ENCODE measurements around the gene SNRPB2.

The SNRPB2 gene

GRCh38 chr20:16747291-16747811 lies 17.5 kb downstream of the SNRPB2 start:
- H3K4me3 ChIP-seq (ENCODE audit: low read length), result no peak overlapping the region
- TF ChIP-seq, protein P1, sequence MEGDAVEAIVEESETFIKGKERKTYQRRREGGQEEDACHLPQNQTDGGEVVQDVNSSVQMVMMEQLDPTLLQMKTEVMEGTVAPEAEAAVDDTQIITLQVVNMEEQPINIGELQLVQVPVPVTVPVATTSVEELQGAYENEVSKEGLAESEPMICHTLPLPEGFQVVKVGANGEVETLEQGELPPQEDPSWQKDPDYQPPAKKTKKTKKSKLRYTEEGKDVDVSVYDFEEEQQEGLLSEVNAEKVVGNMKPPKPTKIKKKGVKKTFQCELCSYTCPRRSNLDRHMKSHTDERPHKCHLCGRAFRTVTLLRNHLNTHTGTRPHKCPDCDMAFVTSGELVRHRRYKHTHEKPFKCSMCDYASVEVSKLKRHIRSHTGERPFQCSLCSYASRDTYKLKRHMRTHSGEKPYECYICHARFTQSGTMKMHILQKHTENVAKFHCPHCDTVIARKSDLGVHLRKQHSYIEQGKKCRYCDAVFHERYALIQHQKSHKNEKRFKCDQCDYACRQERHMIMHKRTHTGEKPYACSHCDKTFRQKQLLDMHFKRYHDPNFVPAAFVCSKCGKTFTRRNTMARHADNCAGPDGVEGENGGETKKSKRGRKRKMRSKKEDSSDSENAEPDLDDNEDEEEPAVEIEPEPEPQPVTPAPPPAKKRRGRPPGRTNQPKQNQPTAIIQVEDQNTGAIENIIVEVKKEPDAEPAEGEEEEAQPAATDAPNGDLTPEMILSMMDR (IDR thresholded peaks at IDR 0.05; ENCODE audit: insufficient read depth, low read depth, low read length, missing control alignments), result peak; percentile 49
- no peak for DNase-seq (ENCODE audit: low read depth)

GRCh38 chr20:16748308-16748900 lies 18.6 kb downstream of the SNRPB2 start, which contains the start of gene OTOR:
OTOR (plus strand) TSS chr20:16748358; CDS start chr20:16748402, 44 bp downstream.
- H3K4me3 ChIP-seq (ENCODE audit: low read length), result no peak within 1 kb of the TSS
- no peak for DNase-seq (ENCODE audit: low read depth)
- TF ChIP-seq, protein P1 (IDR thresholded peaks at IDR 0.05; ENCODE audit: insufficient read depth, low read depth, low read length, missing control alignments), result no peak

- no peak overlapping the region for H3K4me3 ChIP-seq (ENCODE audit: low read length)
- no peak for DNase-seq (ENCODE audit: low read depth)
- TF ChIP-seq, protein P1 (IDR thresholded peaks at IDR 0.05; ENCODE audit: insufficient read depth, low read depth, low read length, missing control alignments), result no peak
These were observed 19.7 kb downstream of the SNRPB2 start for GRCh38 chr20:16749573-16749972.

DNA sequence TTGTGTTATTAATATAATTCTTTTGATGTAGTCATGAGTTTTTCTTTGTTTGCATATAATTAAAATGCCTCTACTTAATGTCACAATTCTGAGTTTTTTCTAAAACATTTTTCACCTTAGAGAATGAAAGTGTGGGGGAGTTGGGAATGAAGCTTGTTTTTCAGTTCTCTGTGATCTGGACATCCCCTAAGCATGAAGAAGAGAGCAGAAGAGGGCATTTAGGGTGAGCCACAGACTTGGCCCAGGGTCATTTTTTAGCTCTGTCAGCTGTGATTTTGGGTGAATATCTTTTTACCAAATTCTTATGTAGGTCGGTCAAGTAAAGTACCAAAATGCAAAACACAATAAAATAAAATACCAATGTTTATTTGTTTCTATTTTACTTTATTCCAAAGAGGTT lies 22.3 kb downstream of the SNRPB2 start:
- TF ChIP-seq, protein P1 (IDR thresholded peaks at IDR 0.05; ENCODE audit: insufficient read depth, low read depth, low read length, missing control alignments), result no peak
- H3K4me3 ChIP-seq (ENCODE audit: low read length), result no peak overlapping the region
- no peak for DNase-seq (ENCODE audit: low read depth)

DNA sequence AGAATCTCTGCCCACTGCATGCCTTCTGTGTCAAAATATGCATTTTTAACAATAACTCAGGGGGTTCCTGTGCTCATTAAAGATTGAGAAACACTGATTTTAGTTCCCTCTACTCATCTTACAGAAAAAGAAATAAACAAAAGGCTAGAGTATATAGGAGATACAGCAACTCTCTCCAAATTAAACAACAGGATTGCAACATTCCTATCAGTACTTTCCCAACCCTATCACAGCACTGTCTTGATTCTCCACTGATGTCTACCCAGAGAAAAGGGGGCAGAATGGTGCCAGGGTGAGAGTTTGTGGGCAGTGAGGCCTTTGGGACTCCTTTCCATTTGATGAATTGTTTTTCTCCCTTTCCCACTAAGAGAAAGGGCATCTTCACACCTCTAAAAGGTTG lies 23.1 kb downstream of the SNRPB2 start:
- TF ChIP-seq, protein P1 (IDR thresholded peaks at IDR 0.05; ENCODE audit: insufficient read depth, low read depth, low read length, missing control alignments), result no peak
- DNase-seq (ENCODE audit: low read depth), result no peak
- no peak overlapping the region for H3K4me3 ChIP-seq (ENCODE audit: low read length)

DNA sequence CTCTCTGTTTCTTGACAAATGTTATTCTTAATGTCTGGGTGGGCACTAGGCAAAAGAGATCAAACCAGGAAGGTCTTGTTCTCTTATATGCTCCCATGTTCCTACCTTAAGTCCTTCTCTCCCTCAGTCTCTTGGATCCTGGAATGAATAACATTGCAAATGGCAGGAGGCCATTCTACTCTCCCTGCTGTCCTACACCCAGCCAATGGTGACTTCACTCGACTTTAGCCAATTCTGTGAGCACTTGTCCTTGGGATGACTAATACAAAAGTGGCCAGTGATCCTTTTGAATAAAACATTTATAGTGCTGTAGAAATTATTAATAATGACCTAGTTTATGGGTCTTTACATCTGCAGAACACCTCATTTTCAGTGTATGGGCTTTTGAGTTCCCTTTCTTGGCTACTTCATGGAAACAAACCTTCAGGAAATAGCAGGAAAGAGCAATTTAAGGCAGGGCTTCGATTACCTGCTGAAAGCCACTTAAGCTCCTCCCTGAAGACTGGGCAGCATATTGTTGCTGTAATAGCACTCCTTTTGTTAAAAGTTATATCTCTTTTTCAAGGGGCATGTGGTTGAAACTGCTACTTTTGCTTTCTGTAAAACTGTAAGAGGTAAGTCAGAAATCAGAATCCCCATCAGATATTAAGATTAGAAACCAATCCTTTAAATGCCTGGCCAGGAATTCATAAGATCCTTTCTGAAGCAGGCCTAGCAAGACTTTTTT lies 28.8 kb downstream of the SNRPB2 start:
- H3K4me3 ChIP-seq (ENCODE audit: low read length), result no peak overlapping the region
- TF ChIP-seq, protein P1 (IDR thresholded peaks at IDR 0.05; ENCODE audit: insufficient read depth, low read depth, low read length, missing control alignments), result no peak
- no peak for DNase-seq (ENCODE audit: low read depth)

Measured in epithelial cell of esophagus (primary cell).